BLaER1 treated with 17β-estradiol and CSF1 and Interleukin-3, amounts not matched to agents 10 nM and 100 nM (cell line): ENCODE measurements around the gene JADE2.

ENCODE experiments used
- H3K27ac ChIP-seq, 11 experiments: shearing (Covaris generic); formaldehyde crosslinking; 2 replicates each; pipeline ENCODE4 v1.8.1; 2022
- H3K27me3 ChIP-seq, 11 experiments: shearing (Covaris generic); formaldehyde crosslinking; 2 replicates each; pipeline ENCODE4 v1.8.1; 2022
- H3K36me3 ChIP-seq, 11 experiments: shearing (Covaris generic); formaldehyde crosslinking; 2 replicates each; pipeline ENCODE4 v1.8.1; 2022
- H3K4me1 ChIP-seq, 10 experiments: shearing (Covaris generic); formaldehyde crosslinking; 2 replicates each; pipeline ENCODE4 v1.8.1; 2022
- H3K4me2 ChIP-seq, 11 experiments: shearing (Covaris generic); formaldehyde crosslinking; 2 replicates each; pipeline ENCODE4 v1.8.1; 2022
- H3K4me3 ChIP-seq, 10 experiments: shearing (Covaris generic); formaldehyde crosslinking; 2 replicates each; pipeline ENCODE4 v1.8.1; 2022
- H3K9ac ChIP-seq, 11 experiments: shearing (Covaris generic); formaldehyde crosslinking; 2 replicates each; pipeline ENCODE4 v1.8.1; 2022
- H3K9me3 ChIP-seq, 11 experiments: shearing (Covaris generic); formaldehyde crosslinking; replicated peaks in 1 of 11; 2 replicates each; pipeline ENCODE4 v1.8.1; 2022
- H4K20me1 ChIP-seq, 11 experiments: shearing (Covaris generic); formaldehyde crosslinking; 2 replicates each; pipeline ENCODE4 v1.8.1; 2022
- Cebpa-rat ChIP-seq, 11 experiments: shearing (Covaris generic); IDR thresholded peaks; 2 replicates each; pipeline ENCODE4 v1.8.1; 2022

The JADE2 gene

GRCh38 chr5:134526483-134527155 lies 1.1 kb downstream of the JADE2 start:
- H3K27ac ChIP-seq = peak overlapping the region; percentile 79 to 99 (median 95)
- TF ChIP-seq Cebpa-rat (IDR thresholded peaks at IDR 0.05) = no peak
- H3K4me1 ChIP-seq = peaks cover 45 to 64% (median 52%) of the 10 kb centered on the region in 10 experiments
- H3K4me2 ChIP-seq = peak overlapping the region; percentile 72 to 99 (median 98)
- no peaks in the 10 kb centered on the region for H3K9me3 ChIP-seq
- peak overlapping the region; percentile 91 to 98 (median 94) for H3K9ac ChIP-seq
- H3K4me3 ChIP-seq = peak overlapping the region; percentile 79 to 97 (median 90)
- H3K36me3 ChIP-seq = 0 out of 22 replicates have a peak, but pooled peaks cover 0 to 5% (median 0%) of the 10 kb centered on the region in 11 experiments
- H4K20me1 ChIP-seq = peaks cover 24 to 40% (median 39%) of the 10 kb centered on the region in 11 experiments; a peak in 20 of 22 replicates
- H3K27me3 ChIP-seq = no peaks in the 10 kb centered on the region

- Histone ChIP-seq H3K27ac (peak overlapping the region in 10 of 11 experiments; percentile 86 to 99 (median 96); a peak in 21 of 22 replicates), H3K9me3 (no peaks in the 10 kb centered on the region), H3K4me1 (peaks cover 46 to 66% (median 58%) of the 10 kb centered on the region in 10 experiments), H3K36me3 (0 out of 22 replicates have a peak, but pooled peaks cover 0 to 5% (median 0%) of the 10 kb centered on the region in 11 experiments), H3K27me3 (no peaks in the 10 kb centered on the region), H3K4me3 (peak overlapping the region; percentile 79 to 97 (median 90)), H3K9ac (peak overlapping the region; percentile 91 to 98 (median 94)), H4K20me1 (peaks cover 24 to 48% (median 46%) of the 10 kb centered on the region in 11 experiments; a peak in 20 of 22 replicates), H3K4me2 (peak overlapping the region; percentile 86 to 99 (median 98))
- no peak for TF ChIP-seq Cebpa-rat (IDR thresholded peaks at IDR 0.05)
Observed at GRCh38 chr5:134527156-134527960, 1.9 kb downstream of the JADE2 start.

DNA sequence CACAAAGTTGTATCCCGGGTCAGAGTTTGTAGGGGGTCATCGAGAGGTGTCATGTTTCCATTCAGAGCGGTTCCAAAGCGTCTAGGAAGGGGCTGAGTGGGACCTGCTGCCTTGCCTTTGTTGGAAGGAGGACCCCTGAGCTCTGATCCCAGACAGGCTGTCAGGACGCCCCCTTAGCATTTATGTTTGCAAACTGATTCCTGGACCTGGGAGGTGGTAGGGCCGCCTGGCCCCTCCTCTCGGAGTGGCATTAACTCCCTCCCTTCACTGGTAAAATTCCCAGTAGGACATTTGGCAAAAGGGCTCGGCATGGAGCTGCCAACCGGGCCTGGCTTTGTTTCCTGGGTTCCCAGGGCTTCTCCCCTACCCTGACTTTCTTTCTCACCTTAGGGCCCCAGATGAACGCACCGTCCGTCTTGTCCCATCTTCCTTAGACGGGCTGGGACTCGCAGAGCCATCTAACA lies 2.5 kb downstream of the JADE2 start:
- Histone ChIP-seq H3K27ac (peak overlapping the region in 10 of 11 experiments; percentile 86 to 99 (median 96); a peak in 21 of 22 replicates), H4K20me1 (peaks cover 27 to 54% (median 52%) of the 10 kb centered on the region in 11 experiments; a peak in 20 of 22 replicates), H3K9ac (peak overlapping the region; percentile 64 to 98 (median 94)), H3K4me1 (peaks cover 53 to 71% (median 64%) of the 10 kb centered on the region in 10 experiments), H3K9me3 (no peaks in the 10 kb centered on the region), H3K4me3 (peak overlapping the region; percentile 79 to 97 (median 90)), H3K36me3 (0 out of 22 replicates have a peak, but pooled peaks cover 0 to 5% (median 0%) of the 10 kb centered on the region in 11 experiments), H3K4me2 (peak overlapping the region; percentile 86 to 99 (median 98)), H3K27me3 (no peaks in the 10 kb centered on the region)
- TF ChIP-seq Cebpa-rat (IDR thresholded peaks at IDR 0.05) = no peak

DNA sequence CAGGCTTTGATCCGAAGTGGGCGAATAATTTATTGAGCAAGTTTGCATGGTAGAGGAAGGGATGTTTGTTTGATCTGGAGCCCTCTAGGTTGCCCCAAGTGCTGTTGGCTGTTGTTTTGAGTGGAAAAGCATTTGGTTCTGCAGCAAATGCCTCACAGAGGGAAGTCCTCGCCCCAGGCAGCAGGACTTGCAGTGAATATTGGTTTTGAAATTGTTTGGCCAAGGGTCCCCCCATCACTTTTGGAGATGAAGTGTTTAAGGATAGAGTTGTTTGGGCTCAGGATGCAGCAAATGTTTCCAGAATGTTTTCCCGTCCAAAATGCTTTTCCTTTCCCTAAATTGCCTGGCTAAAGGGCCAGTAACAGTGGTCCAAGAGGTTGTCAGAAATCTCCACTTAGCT lies 3.1 kb downstream of the JADE2 start:
- Histone ChIP-seq H3K36me3 (0 out of 22 replicates have a peak, but pooled peaks cover 0 to 5% (median 0%) of the 10 kb centered on the region in 11 experiments), H3K9me3 (no peaks in the 10 kb centered on the region), H3K4me3 (peak overlapping the region in 4 of 10 experiments; percentile 79 to 97 (median 92); a peak in 4 of 20 replicates), H3K27ac (no peak overlapping the region; a peak in 1 of 22 replicates), H3K4me2 (peak overlapping the region; percentile 86 to 99 (median 98)), H3K27me3 (no peaks in the 10 kb centered on the region), H3K9ac (peak overlapping the region; percentile 64 to 98 (median 94); a peak in 10 of 22 replicates), H3K4me1 (peaks cover 55 to 71% (median 66%) of the 10 kb centered on the region in 10 experiments), H4K20me1 (peaks cover 32 to 60% (median 58%) of the 10 kb centered on the region in 11 experiments; a peak in 20 of 22 replicates)
- TF ChIP-seq Cebpa-rat (IDR thresholded peaks at IDR 0.05) = no peak

GRCh38 chr5:134529460-134529859 lies 4.0 kb downstream of the JADE2 start:
- Histone ChIP-seq H3K9ac (peak overlapping the region in 2 of 11 experiments; percentile 10 to 50; a peak in 2 of 22 replicates), H4K20me1 (peaks cover 37 to 69% (median 67%) of the 10 kb centered on the region in 11 experiments; a peak in 21 of 22 replicates), H3K27me3 (no peaks in the 10 kb centered on the region), H3K4me1 (peaks cover 59 to 71% (median 69%) of the 10 kb centered on the region in 10 experiments), H3K4me2 (peak overlapping the region; percentile 86 to 99 (median 98); a peak in 21 of 22 replicates), H3K9me3 (no peaks in the 10 kb centered on the region), H3K4me3 (no peak overlapping the region), H3K27ac (no peak overlapping the region; a peak in 1 of 22 replicates), H3K36me3 (0 out of 22 replicates have a peak, but pooled peaks cover 0 to 5% (median 0%) of the 10 kb centered on the region in 11 experiments)
- no peak for TF ChIP-seq Cebpa-rat (IDR thresholded peaks at IDR 0.05)

DNA sequence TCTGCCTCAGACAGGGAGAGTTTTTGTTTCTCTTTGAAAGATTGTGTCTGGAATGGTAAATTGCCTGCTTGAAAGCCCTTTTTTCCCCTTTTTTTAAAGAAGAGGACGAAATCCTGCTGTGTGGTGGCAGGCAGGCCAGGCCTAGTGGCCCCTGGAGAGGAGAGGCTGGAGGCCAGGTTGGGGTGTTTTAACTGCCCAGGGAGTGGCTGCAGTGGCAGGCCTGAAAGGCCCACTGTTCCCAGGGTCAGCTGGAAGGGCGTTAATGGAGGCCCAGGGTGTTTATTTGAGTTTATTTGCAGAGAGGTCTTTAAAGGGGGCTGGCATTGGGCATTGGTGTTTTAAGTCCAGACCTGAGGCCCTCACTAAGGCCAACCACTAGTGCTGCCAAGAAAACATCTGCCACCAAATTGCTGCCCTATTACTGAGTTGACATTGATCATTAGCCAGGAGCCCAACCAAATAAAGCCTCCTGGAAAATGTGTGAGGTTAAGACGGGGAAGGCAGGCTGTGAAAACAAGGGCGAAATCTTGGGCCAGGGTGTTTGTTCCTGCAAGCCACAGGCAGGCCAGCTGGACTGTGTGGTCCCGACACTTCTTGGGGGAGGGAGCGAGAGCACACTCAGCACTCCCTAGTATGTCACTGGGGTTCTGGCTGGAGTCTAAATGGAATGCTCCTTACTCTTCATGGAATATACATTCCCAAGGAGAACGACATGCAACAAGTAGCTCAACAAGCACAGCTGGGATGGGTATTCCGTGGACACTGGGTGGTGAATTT lies 5.0 kb downstream of the JADE2 start:
- H3K27ac ChIP-seq = peak overlapping the region in 1 of 11 experiments; percentile 3; a peak in 2 of 22 replicates
- H3K4me1 ChIP-seq = peaks cover 68 to 79% (median 78%) of the 10 kb centered on the region in 10 experiments
- no peaks in the 10 kb centered on the region for H3K27me3 ChIP-seq
- peak overlapping the region in 4 of 11 experiments; percentile 15 to 37 (median 26); a peak in 4 of 22 replicates for H3K9ac ChIP-seq
- peaks cover 45 to 79% (median 77%) of the 10 kb centered on the region in 11 experiments; a peak in 21 of 22 replicates for H4K20me1 ChIP-seq
- H3K4me3 ChIP-seq = no peak overlapping the region
- TF ChIP-seq Cebpa-rat (IDR thresholded peaks at IDR 0.05) = no peak
- 0 out of 22 replicates have a peak, but pooled peaks cover 0 to 5% (median 0%) of the 10 kb centered on the region in 11 experiments for H3K36me3 ChIP-seq
- peak overlapping the region; percentile 24 to 99 (median 98); a peak in 14 of 22 replicates for H3K4me2 ChIP-seq
- no peaks in the 10 kb centered on the region for H3K9me3 ChIP-seq

- H3K9me3 ChIP-seq = no peaks in the 10 kb centered on the region
- H3K36me3 ChIP-seq = peaks cover 9 to 31% (median 27%) of the 10 kb centered on the region in 11 experiments; a peak in 21 of 22 replicates
- peaks cover 45 to 100% (median 91%) of the 10 kb centered on the region in 11 experiments; a peak in 21 of 22 replicates for H4K20me1 ChIP-seq
- 0 out of 20 replicates have a peak overlapping the region, but pooled peaks of 1 of the 10 experiments have one; percentile 1 for H3K4me3 ChIP-seq
- H3K4me2 ChIP-seq = peak overlapping the region; percentile 60 to 99 (median 78)
- H3K9ac ChIP-seq = peak overlapping the region in 4 of 11 experiments; percentile 32 to 54 (median 44); a peak in 4 of 22 replicates
- H3K4me1 ChIP-seq = peaks cover 72 to 96% (median 88%) of the 10 kb centered on the region in 10 experiments
- H3K27ac ChIP-seq = peak overlapping the region in 8 of 11 experiments; percentile 27 to 60 (median 42); a peak in 12 of 22 replicates
- 0 out of 22 replicates have a peak, but pooled peaks of 1 of the 11 experiments have one; percentile 16 for TF ChIP-seq Cebpa-rat (IDR thresholded peaks at IDR 0.05)
- no peaks in the 10 kb centered on the region for H3K27me3 ChIP-seq
Observed at GRCh38 chr5:134533115-134533815, 7.8 kb downstream of the JADE2 start.
